K562 (cell line): ENCODE data around the gene FXR1. TPM values are rescaled to one million over a fixed set of nuclear protein-coding genes. Genes with fewer than 3 reads are reported as not detected.

ENCODE experiments used
- CBX5 ChIP-seq: IDR thresholded peaks from 2 replicates; pipeline ENCODE4 v1.6.1; 2014; ENCODE audit warnings: low read depth, borderline replicate concordance
- FUS ChIP-seq: fragments of 200-400 bp; formaldehyde crosslinking; optimal IDR thresholded peaks from 2 replicates; pipeline ENCODE3; 2017; ENCODE audit warnings: low read depth, low read length
- ZNF124 ChIP-seq: sonication (generic); formaldehyde crosslinking; IDR thresholded peaks from 2 replicates; pipeline ENCODE4 v1.8.1; 2022; ENCODE audit warnings: missing genetic modification reagents
- polyA plus RNA-seq, 8 experiments: library from polyadenylated mRNA; depleted of rRNA in 4 of 8; stranded (reverse) in 5 of 8; unstranded in 3 of 8; fragments of >200 nt; fragmentation: Nextera tagmentation in 2 of 8; fragmentation: Illumina TruSeq in 1 of 8; extraction: Ambion mirVana in 2 of 8; extraction: Trizol in 1 of 8; gene quantifications; 2 replicates each; pipeline versions ENCODE4 v1.2.1 to v1.2.3, GENCODE V29; 2011 to 2014; ENCODE audit warnings: inconsistent platforms in 1 of 8, missing spikeins in 1 of 8
- total RNA-seq, 7 experiments: library from RNA; depleted of rRNA in 6 of 7; stranded (reverse); fragments of >200 nt in 6 of 7; fragmentation: Illumina TruSeq in 2 of 7; extraction: Trizol in 2 of 7; gene quantifications; 2 replicates each; pipeline versions ENCODE4 v1.2.1 to v1.2.3, GENCODE V29; 2011 to 2021; ENCODE audit warnings: low replicate concordance in 1 of 7
- TF ChIP-seq, protein P1 (sequence below), 2 experiments: fragments of 450-650 bp; IDR thresholded peaks; 2 replicates each; pipeline ENCODE4 v1.6.1; 2016; ENCODE audit warnings: mild to moderate bottlenecking in 2 of 2, borderline replicate concordance in 1 of 2, low read depth in 1 of 2, moderate library complexity in 1 of 2
- TF ChIP-seq, protein P2 (sequence below), 2 experiments: fragments of 150-350 bp in 1 of 2; IDR thresholded peaks; 2 replicates each; pipeline ENCODE4 v1.6.1; 2012 to 2016; ENCODE audit warnings: low read depth in 2 of 2, low read length in 2 of 2, mild to moderate bottlenecking in 1 of 2, moderate library complexity in 1 of 2

Gene FXR1
- total and polyA plus RNA-seq, 9 of the 15 experiments (the other 6 are each of a cell fraction or from before 2014, with no cell fraction given): 59.4 to 177 (median 136) TPM

- TF ChIP-seq, protein P1, sequence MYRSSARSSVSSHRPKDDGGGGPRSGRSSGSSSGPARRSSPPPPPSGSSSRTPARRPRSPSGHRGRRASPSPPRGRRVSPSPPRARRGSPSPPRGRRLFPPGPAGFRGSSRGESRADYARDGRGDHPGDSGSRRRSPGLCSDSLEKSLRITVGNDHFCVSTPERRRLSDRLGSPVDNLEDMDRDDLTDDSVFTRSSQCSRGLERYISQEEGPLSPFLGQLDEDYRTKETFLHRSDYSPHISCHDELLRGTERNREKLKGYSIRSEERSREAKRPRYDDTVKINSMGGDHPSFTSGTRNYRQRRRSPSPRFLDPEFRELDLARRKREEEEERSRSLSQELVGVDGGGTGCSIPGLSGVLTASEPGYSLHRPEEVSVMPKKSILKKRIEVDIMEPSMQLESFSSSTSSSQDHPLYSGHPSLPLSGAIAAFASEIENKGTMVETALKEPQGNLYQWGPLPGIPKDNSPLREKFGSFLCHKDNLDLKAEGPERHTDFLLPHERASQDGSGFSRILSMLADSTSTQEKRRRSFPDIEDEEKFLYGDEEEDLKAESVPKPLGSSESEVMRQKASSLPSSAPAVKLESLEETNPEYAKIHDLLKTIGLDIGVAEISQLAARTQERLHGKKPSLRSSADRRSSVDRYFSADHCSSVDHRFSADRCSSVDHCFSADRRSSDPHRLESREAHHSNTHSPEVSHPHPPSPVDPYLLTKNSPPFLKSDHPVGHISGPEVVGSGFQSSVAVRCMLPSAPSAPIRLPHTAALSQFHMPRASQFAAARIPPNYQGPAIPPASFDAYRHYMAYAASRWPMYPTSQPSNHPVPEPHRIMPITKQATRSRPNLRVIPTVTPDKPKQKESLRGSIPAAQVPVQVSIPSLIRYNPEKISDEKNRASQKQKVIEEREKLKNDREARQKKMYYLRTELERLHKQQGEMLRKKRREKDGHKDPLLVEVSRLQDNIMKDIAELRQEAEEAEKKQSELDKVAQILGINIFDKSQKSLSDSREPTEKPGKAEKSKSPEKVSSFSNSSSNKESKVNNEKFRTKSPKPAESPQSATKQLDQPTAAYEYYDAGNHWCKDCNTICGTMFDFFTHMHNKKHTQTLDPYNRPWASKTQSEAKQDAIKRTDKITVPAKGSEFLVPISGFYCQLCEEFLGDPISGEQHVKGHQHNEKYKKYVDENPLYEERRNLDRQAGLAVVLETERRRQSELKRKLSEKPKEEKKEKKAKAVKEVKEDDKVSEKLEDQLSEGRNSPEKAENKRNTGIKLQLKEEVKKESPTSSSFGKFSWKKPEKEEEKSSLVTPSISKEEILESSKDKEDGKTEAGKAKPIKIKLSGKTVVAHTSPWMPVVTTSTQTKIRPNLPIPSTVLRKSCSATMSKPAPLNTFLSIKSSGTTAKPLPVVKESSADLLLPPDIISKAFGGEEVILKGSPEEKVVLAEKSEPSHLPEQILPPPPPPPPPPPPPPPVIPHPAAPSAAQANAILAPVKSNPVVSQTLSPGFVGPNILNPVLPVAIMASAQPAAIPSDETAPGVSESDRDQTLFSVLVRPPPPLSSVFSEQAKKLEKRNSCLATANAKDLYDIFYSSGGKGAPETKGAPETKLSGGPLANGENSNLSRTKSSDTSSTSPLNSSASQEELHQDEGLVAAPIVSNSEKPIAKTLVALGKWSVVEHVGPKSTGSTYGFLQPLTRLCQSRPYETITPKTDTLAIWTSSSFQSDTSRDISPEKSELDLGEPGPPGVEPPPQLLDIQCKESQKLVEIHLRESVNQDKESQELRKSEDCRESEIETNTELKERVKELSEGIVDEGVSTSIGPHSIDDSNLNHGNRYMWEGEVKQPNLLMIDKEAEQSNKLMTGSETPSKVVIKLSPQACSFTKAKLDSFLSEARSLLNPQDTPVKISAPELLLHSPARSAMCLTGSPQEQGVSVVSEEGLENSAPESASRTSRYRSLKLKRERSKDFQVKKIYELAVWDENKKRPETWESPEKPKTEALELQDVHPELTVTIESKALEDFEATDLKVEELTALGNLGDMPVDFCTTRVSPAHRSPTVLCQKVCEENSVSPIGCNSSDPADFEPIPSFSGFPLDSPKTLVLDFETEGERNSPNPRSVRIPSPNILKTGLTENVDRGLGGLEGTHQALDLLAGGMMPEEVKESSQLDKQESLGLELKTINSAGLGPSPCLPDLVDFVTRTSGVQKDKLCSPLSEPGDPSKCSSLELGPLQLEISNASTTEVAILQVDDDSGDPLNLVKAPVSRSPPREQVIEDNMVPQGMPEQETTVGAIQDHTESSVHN (IDR thresholded peaks at IDR 0.05; ENCODE audit: borderline replicate concordance in 1 of 2, low read depth in 1 of 2): no peak
- TF ChIP-seq CBX5 (no peak), FUS (no peak), ZNF124 (CRISPR knock-in tag) (no peak)
- TF ChIP-seq, protein P2, sequence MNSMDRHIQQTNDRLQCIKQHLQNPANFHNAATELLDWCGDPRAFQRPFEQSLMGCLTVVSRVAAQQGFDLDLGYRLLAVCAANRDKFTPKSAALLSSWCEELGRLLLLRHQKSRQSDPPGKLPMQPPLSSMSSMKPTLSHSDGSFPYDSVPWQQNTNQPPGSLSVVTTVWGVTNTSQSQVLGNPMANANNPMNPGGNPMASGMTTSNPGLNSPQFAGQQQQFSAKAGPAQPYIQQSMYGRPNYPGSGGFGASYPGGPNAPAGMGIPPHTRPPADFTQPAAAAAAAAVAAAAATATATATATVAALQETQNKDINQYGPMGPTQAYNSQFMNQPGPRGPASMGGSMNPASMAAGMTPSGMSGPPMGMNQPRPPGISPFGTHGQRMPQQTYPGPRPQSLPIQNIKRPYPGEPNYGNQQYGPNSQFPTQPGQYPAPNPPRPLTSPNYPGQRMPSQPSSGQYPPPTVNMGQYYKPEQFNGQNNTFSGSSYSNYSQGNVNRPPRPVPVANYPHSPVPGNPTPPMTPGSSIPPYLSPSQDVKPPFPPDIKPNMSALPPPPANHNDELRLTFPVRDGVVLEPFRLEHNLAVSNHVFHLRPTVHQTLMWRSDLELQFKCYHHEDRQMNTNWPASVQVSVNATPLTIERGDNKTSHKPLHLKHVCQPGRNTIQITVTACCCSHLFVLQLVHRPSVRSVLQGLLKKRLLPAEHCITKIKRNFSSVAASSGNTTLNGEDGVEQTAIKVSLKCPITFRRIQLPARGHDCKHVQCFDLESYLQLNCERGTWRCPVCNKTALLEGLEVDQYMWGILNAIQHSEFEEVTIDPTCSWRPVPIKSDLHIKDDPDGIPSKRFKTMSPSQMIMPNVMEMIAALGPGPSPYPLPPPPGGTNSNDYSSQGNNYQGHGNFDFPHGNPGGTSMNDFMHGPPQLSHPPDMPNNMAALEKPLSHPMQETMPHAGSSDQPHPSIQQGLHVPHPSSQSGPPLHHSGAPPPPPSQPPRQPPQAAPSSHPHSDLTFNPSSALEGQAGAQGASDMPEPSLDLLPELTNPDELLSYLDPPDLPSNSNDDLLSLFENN (IDR thresholded peaks at IDR 0.05; ENCODE audit: low read depth in 2 of 2, low read length in 2 of 2): no peak
These were observed at the start of gene FXR1 (continued) for GRCh38 chr3:180912304-180913296.
